GM12878 (cell line): Measurements from ENCODE around the gene IFT122.

ENCODE experiments used
- JUND ChIP-seq: IDR thresholded peaks from 2 replicates; pipeline ENCODE4 v1.6.1; 2012; ENCODE audit warnings: low read depth, mild to moderate bottlenecking, low read length, improper control_type of control experiment, moderate library complexity
- RAD21 ChIP-seq: IDR thresholded peaks from 2 replicates; pipeline ENCODE4 v1.6.1; 2011; ENCODE audit warnings: mild to moderate bottlenecking, low read depth, low read length, moderate library complexity; ENCODE audit not compliant: insufficient read depth
- TF ChIP-seq, protein P1 (sequence below): IDR thresholded peaks from 2 replicates; pipeline ENCODE4 v1.6.1; 2012; ENCODE audit warnings: low read length, inconsistent platforms

DNA sequence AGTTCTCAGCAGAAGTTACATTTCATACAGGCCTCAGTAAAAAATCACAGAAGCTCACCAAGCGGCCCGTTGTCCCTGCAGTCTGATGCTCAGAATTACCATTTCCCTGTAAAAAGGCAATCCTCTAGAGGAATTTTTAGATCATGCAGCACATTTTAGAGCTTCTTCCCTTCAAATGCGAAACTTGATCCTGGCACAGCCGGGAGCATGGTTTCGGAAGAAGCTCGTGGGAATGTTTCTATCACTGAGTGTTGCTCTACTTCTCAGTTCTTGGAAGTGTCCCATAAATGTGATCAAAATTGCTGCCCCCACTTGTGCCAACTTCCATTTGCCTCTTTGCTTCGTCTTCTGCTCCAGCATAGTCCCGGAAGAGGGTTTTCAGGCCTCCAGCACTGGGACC, 99.2 kb downstream of the IFT122 start:
- TF ChIP-seq, protein P1, sequence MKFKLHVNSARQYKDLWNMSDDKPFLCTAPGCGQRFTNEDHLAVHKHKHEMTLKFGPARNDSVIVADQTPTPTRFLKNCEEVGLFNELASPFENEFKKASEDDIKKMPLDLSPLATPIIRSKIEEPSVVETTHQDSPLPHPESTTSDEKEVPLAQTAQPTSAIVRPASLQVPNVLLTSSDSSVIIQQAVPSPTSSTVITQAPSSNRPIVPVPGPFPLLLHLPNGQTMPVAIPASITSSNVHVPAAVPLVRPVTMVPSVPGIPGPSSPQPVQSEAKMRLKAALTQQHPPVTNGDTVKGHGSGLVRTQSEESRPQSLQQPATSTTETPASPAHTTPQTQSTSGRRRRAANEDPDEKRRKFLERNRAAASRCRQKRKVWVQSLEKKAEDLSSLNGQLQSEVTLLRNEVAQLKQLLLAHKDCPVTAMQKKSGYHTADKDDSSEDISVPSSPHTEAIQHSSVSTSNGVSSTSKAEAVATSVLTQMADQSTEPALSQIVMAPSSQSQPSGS, result no peak
- TF ChIP-seq JUND, result no peak
- no peak for TF ChIP-seq RAD21
